ENCODE data around the gene TMC7.

DNA sequence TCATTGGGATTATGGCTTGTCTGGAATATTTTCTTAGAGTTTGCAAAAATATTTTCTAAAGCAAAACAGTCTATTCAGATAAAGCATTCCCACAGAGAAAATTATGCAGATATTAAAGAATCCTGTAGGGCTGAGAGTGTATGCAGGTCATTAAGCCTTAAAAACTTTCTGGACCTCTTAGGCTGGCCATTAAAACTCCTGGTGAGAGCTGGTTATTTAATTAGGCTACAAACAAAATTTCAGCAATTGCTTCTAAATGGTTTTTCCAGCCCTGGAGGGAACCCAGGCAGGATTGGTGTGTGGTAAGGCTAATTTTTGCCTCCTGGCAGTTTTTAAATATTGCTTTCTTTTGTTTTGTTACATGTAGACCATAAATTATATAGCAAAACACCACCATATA lies 30.2 kb upstream of the TMC7 start:
- TF ChIP-seq SUZ12 (IDR thresholded peaks at IDR 0.05; ENCODE audit: extremely low read depth, insufficient read depth, insufficient read length) (no peak), YY1 (IDR thresholded peaks at IDR 0.05; ENCODE audit: insufficient read depth, insufficient read length) (no peak)
